Renal cortical epithelial cell (primary cell): ENCODE results near the gene CDKN1C. TPM values are rescaled to one million over a fixed set of nuclear protein-coding genes. Genes with fewer than 3 reads are reported as not detected.
A peak's percentile ranks its signal among the peaks of the same experiment; 100 is the strongest.

ENCODE experiments used
- DNase-seq: peaks from one replicate; pipeline ENCODE4 v3.0.0-alpha.2; 2011; ENCODE audit warnings: low read depth
- total RNA-seq: library from RNA; depleted of rRNA; stranded (reverse); fragments of >200 nt; gene quantifications from 2 replicates; pipeline ENCODE4 v1.2.3, GENCODE V29; 2014

CDKN1C gene
- 25.3 and 28.5 TPM in 2 replicates for total RNA-seq

- DNase-seq: no peak
These were observed at the start of gene CDKN1C for GRCh38 chr11:2885678-2886081. Gene CDKN1C (minus strand): TSS chr11:2885775. CDS start chr11:2885456, 319 bp downstream.

- no peak for DNase-seq
These were observed 49.1 kb upstream of the CDKN1C start for GRCh38 chr11:2934611-2935239.

- no peak for DNase-seq
These were observed 48.5 kb upstream of the CDKN1C start for GRCh38 chr11:2934021-2934550.

GRCh38 chr11:2933375-2934020, 47.9 kb upstream of the CDKN1C start:
- DNase-seq: peak; percentile 83

- DNase-seq: peak; percentile 71
These were observed 47.3 kb upstream of the CDKN1C start for GRCh38 chr11:2932850-2933251.

GRCh38 chr11:2931771-2932738, 46.5 kb upstream of the CDKN1C start:
- no peak for DNase-seq

GRCh38 chr11:2931420-2931746, 45.8 kb upstream of the CDKN1C start:
- no peak for DNase-seq

GRCh38 chr11:2930704-2931419, 45.3 kb upstream of the CDKN1C start:
- DNase-seq: peak; percentile 74

GRCh38 chr11:2929950-2930703, 44.6 kb upstream of the CDKN1C start:
- DNase-seq: no peak

- DNase-seq: peak; percentile 51
These were observed 44.0 kb upstream of the CDKN1C start for GRCh38 chr11:2929531-2929949.

GRCh38 chr11:2928605-2929530, 43.3 kb upstream of the CDKN1C start, which contains the start of gene PHLDA2:
Gene PHLDA2 (minus strand): TSS chr11:2929420. CDS start chr11:2929364, 56 bp downstream.
- no peak for DNase-seq

GRCh38 chr11:2927851-2928604, 42.5 kb upstream of the CDKN1C start:
- DNase-seq: no peak

- no peak for DNase-seq
These were observed 41.7 kb upstream of the CDKN1C start for GRCh38 chr11:2927121-2927800.

GRCh38 chr11:2926611-2927051, 41.1 kb upstream of the CDKN1C start:
- no peak for DNase-seq

- DNase-seq: no peak
These were observed 39.5 kb upstream of the CDKN1C start for GRCh38 chr11:2924821-2925675.

GRCh38 chr11:2924381-2924780, 38.8 kb upstream of the CDKN1C start:
- DNase-seq: no peak
